ENCODE measurements around the gene LHB. TPM values are rescaled to one million over a fixed set of nuclear protein-coding genes. Genes with fewer than 3 reads are reported as not detected.
"Not testable (repeated sequence)": the region's sequence is repeated elsewhere in the genome, so short reads cannot be mapped to it uniquely, and the experiment has no call there.

Gene LHB
- total and polyA plus RNA-seq, 8 donors: 0.98 to 54.4 (median 5.0) TPM

GRCh38 chr19:49038111-49038510, 21.2 kb upstream of the LHB start:
- 73 to 77% methylated on average over 5 to 8 of the region's 8 CpGs for WGBS, 2 donors
- H3K27me3 ChIP-seq; H3K36me3 ChIP-seq; DNase-seq; H3K27ac ChIP-seq; H3K4me1 ChIP-seq; H3K9me3 ChIP-seq; H3K4me3 ChIP-seq; ATAC-seq; intact Hi-C loops (cut with DNase I); FAIRE-seq: not testable (repeated sequence)

- H3K36me3 ChIP-seq; ATAC-seq; H3K9me3 ChIP-seq; H3K4me1 ChIP-seq; intact Hi-C loops (cut with DNase I); H3K27ac ChIP-seq; H3K27me3 ChIP-seq; FAIRE-seq; DNase-seq; H3K4me3 ChIP-seq: not testable (repeated sequence)
- WGBS, 2 donors: 42 to 58% methylated on average over 15 to 18 of the region's 18 CpGs
- peak in 2 of 4 donors; percentile 13 to 21 for TF ChIP-seq CTCF (IDR thresholded peaks at IDR 0.05)
Observed at GRCh38 chr19:49036815-49037214, 19.9 kb upstream of the LHB start, which contains the start of gene CGB1. Gene CGB1 (minus strand): TSS chr19:49036895. CDS start chr19:49036711, 184 bp downstream.

GRCh38 chr19:49031642-49032301, 14.9 kb upstream of the LHB start, which contains the start of gene CGB2:
Gene CGB2 (plus strand): TSS chr19:49031890. CDS start chr19:49032096, 206 bp downstream.
- H3K36me3 ChIP-seq; H3K9me3 ChIP-seq; H3K27ac ChIP-seq; FAIRE-seq; intact Hi-C loops (cut with DNase I); H3K4me1 ChIP-seq; H3K27me3 ChIP-seq; H3K4me3 ChIP-seq: not testable (repeated sequence)
- TF ChIP-seq CTCF (IDR thresholded peaks at IDR 0.05): peak in 2 of 4 donors; percentile 24 to 25
- WGBS, 2 donors: 16 to 23% methylated on average over 28 of the region's 28 CpGs
- peak in 2 of 6 donors; percentile 50 to 59 for DNase-seq
- peak in 3 of 4 donors; percentile 50 to 70 (median 53) for ATAC-seq

GRCh38 chr19:49030323-49030722, 13.4 kb upstream of the LHB start:
- H3K4me3 ChIP-seq; H3K27me3 ChIP-seq; intact Hi-C loops (cut with DNase I); H3K36me3 ChIP-seq; H3K27ac ChIP-seq; ATAC-seq; DNase-seq; FAIRE-seq; H3K9me3 ChIP-seq; H3K4me1 ChIP-seq: not testable (repeated sequence)
- WGBS, 2 donors: 36 to 75% methylated on average over 1 to 5 of the region's 8 CpGs

GRCh38 chr19:49029749-49030148, 12.9 kb upstream of the LHB start:
- FAIRE-seq; H3K27ac ChIP-seq; H3K4me3 ChIP-seq; H3K36me3 ChIP-seq; intact Hi-C loops (cut with DNase I); ATAC-seq; H3K27me3 ChIP-seq; H3K9me3 ChIP-seq; DNase-seq; H3K4me1 ChIP-seq: not testable (repeated sequence)
- WGBS, 2 donors: 78 to 79% methylated on average over 9 to 14 of the region's 14 CpGs

GRCh38 chr19:49028686-49029085, 11.8 kb upstream of the LHB start:
- 75% methylated on average over 8 of the region's 9 CpGs; no CpG with 5 or more reads in 1 of the 2 donors for WGBS, 2 donors
- H3K36me3 ChIP-seq, DNase-seq: not testable (repeated sequence)

GRCh38 chr19:49025599-49025998, 8.7 kb upstream of the LHB start:
- 72 to 81% methylated on average over 21 to 23 of the region's 23 CpGs for WGBS, 2 donors

More at GRCh38 chr19:49028686-49029085, 11.8 kb upstream of the LHB start:
- FAIRE-seq; H3K4me1 ChIP-seq; H3K27ac ChIP-seq; H3K27me3 ChIP-seq; H3K4me3 ChIP-seq; intact Hi-C loops (cut with DNase I); ATAC-seq; H3K9me3 ChIP-seq: not testable (repeated sequence)

GRCh38 chr19:49025088-49025487, 8.2 kb upstream of the LHB start:
- H3K4me1 ChIP-seq; H3K4me3 ChIP-seq; ATAC-seq; DNase-seq; FAIRE-seq; H3K9me3 ChIP-seq; H3K36me3 ChIP-seq; H3K27me3 ChIP-seq; H3K27ac ChIP-seq; intact Hi-C loops (cut with DNase I): not testable (repeated sequence)
- 68 to 90% methylated on average over 3 to 4 of the region's 6 CpGs for WGBS, 2 donors

More at GRCh38 chr19:49025599-49025998, 8.7 kb upstream of the LHB start:
- FAIRE-seq; H3K27me3 ChIP-seq; H3K4me3 ChIP-seq; H3K36me3 ChIP-seq; H3K27ac ChIP-seq; H3K4me1 ChIP-seq; ATAC-seq; intact Hi-C loops (cut with DNase I); DNase-seq; H3K9me3 ChIP-seq: not testable (repeated sequence)

- WGBS, 2 donors: 61 to 70% methylated on average over 10 to 13 of the region's 15 CpGs
- H3K36me3 ChIP-seq; intact Hi-C loops (cut with DNase I); FAIRE-seq; ATAC-seq; H3K4me3 ChIP-seq; H3K4me1 ChIP-seq; H3K27me3 ChIP-seq; H3K9me3 ChIP-seq; H3K27ac ChIP-seq; DNase-seq: not testable (repeated sequence)
Observed at GRCh38 chr19:49024233-49024632, 7.3 kb upstream of the LHB start, which contains the start of gene CGB3. Gene CGB3 (minus strand): TSS chr19:49024333. CDS start chr19:49023971, 362 bp downstream.
